Lower lobe of right lung (tissue), 2 donors: ENCODE results near the gene XPNPEP1. TPM values are rescaled to one million over a fixed set of nuclear protein-coding genes. Genes with fewer than 3 reads are reported as not detected.

Source experiments
- ATAC-seq, 2 donors: fragments of 200-7000 bp; cut with Tn5 transposase; one replicate each; pipeline ENCODE4 v1.9.1; 2020 to 2022; ENCODE audit warnings: mild to moderate bottlenecking in 2 of 2, moderate library complexity in 2 of 2
- DNase-seq: peaks from one replicate; pipeline ENCODE4 v3.0.0-alpha.2; 2020
- H3K27ac ChIP-seq: fragments of 200-600 bp; one replicate; pipeline ENCODE4 v1.8.0; 2022
- H3K27me3 ChIP-seq: fragments of 200-600 bp; one replicate; pipeline ENCODE4 v1.8.0; 2022; ENCODE audit warnings: low read depth
- H3K36me3 ChIP-seq: fragments of 200-600 bp; one replicate; pipeline ENCODE4 v1.8.0; 2022; ENCODE audit warnings: mild to moderate bottlenecking
- H3K4me1 ChIP-seq: fragments of 200-600 bp; one replicate; pipeline ENCODE4 v1.8.0; 2022
- H3K4me3 ChIP-seq: fragments of 200-600 bp; one replicate; pipeline ENCODE4 v1.8.0; 2022; ENCODE audit warnings: mild to moderate bottlenecking
- H3K9me3 ChIP-seq: fragments of 200-600 bp; one replicate; pipeline ENCODE4 v1.8.0; 2022
- intact Hi-C: fragments of 100-400 bp; cut with DNase I; formaldehyde crosslinking; loops from one replicate; pipeline ENCODE4 v1.11.0; 2022
- total RNA-seq: library from RNA; stranded (reverse); fragmentation: NEBNext Ultra II Directional; extraction: Animal tissue kit (Norgen Biotek cat#: 25700); gene quantifications from one replicate; pipeline ENCODE4 v1.2.1, GENCODE V29; 2021
- TF ChIP-seq, protein P1 (sequence below): fragments of 200-600 bp; IDR thresholded peaks from one replicate; pipeline ENCODE4 v1.8.0; 2022; ENCODE audit warnings: antibody characterized with exemption, mild to moderate bottlenecking
- donor health status: DM: no; HTN: yes; CAD: no; lungs with severe emphysema.

XPNPEP1 gene
- total RNA-seq, 1 donor from 2014 or later = 52.1 TPM

DNA sequence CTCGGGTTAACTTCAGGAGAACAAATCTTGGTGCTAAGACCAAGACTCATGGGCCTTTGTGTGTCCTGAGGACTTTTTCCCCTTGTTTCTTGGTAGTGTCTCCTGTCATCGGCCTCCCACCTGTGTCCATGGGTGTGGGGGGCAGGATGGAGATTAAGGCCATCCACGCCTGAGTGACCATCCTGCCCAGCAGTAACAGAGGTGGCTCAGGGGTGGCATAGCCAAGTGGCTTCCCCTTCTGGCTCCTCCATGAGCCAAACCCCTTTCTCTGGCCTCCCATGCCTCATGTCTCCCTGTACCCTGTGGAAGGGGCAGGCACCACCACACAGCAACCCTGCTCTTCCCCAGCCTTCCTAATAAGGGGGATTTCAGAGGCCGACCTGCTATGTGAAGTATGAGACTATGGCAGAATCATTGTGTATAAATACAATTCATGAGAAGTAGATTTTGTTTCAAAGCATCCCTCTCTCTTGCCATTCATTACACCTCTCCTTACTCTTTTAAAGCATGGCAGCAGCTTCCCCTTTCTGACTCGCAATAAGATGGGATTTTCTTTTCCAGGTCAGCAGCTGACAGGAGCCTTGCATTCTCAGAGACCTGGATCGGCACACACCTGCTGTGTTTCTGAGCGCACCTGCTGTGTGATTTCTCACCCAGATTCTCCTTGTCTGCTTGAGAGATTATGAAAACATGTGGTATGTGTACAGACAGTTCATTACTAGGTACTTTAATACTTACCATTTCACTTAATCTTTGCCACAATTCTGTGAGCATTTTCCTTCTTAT, 102.5 kb downstream of the XPNPEP1 start:
- no peak overlapping the region for H3K27ac ChIP-seq

GRCh38 chr10:109819807-109820206, 103.5 kb downstream of the XPNPEP1 start:
- ATAC-seq (no peak), DNase-seq (no peak)
- TF ChIP-seq, protein P1, sequence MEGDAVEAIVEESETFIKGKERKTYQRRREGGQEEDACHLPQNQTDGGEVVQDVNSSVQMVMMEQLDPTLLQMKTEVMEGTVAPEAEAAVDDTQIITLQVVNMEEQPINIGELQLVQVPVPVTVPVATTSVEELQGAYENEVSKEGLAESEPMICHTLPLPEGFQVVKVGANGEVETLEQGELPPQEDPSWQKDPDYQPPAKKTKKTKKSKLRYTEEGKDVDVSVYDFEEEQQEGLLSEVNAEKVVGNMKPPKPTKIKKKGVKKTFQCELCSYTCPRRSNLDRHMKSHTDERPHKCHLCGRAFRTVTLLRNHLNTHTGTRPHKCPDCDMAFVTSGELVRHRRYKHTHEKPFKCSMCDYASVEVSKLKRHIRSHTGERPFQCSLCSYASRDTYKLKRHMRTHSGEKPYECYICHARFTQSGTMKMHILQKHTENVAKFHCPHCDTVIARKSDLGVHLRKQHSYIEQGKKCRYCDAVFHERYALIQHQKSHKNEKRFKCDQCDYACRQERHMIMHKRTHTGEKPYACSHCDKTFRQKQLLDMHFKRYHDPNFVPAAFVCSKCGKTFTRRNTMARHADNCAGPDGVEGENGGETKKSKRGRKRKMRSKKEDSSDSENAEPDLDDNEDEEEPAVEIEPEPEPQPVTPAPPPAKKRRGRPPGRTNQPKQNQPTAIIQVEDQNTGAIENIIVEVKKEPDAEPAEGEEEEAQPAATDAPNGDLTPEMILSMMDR = no peak
- Histone ChIP-seq H3K27ac (no peak overlapping the region), H3K36me3 (no peaks in the 10 kb centered on the region), H3K27me3 (no peaks in the 10 kb centered on the region), H3K9me3 (no peaks in the 10 kb centered on the region), H3K4me3 (no peak overlapping the region), H3K4me1 (no peaks in the 10 kb centered on the region)
- intact Hi-C loops = no loop called here

More for the DNA sequence above, 102.5 kb downstream of the XPNPEP1 start:
- H3K9me3 ChIP-seq = no peaks in the 10 kb centered on the region
- no peaks in the 10 kb centered on the region for H3K4me1 ChIP-seq
- no peaks in the 10 kb centered on the region for H3K36me3 ChIP-seq
- intact Hi-C loops = no loop called here
- DNase-seq = no peak
- ATAC-seq = no peak
- H3K4me3 ChIP-seq = no peak overlapping the region
- TF ChIP-seq, protein P1 = no peak
- no peaks in the 10 kb centered on the region for H3K27me3 ChIP-seq

Other genes with a start within 250 kb of the XPNPEP1 start
- 94.6 TPM for gene ADD3, start 84.5 kb upstream of the XPNPEP1 start, total RNA-seq